ENCODE measurements around the gene PPP1R11. TPM values are rescaled to one million over a fixed set of nuclear protein-coding genes. Genes with fewer than 3 reads are reported as not detected.
"Not testable (repeated sequence)": the region's sequence is repeated elsewhere in the genome, so short reads cannot be mapped to it uniquely, and the experiment has no call there.

PPP1R11 gene
- total RNA-seq = 10 to 100 TPM; 48.5 to 53.3 TPM

GRCh38 chr6:30066577-30067459, at the start of gene PPP1R11:
TSS of gene PPP1R11 (plus strand) at chr6:30067198. CDS start at chr6:30067411, 213 bp downstream.
- Mint-ChIP-seq H3K9me3 (peaks cover 0 to 4% of the 10 kb centered on the region in 2 donors), H3K27ac (peak within 1 kb of the TSS; percentile 91 to 100), H3K36me3 (peaks cover 45 to 50% of the 10 kb centered on the region in 2 donors)
- DNase-seq (ENCODE audit: low spot score in 2 of 2) (peak; percentile 94 to 99), ATAC-seq (peak; percentile 97 to 99)

- no peak for ATAC-seq
Measured at GRCh38 chr6:30019819-30020218, 47.2 kb upstream of the PPP1R11 start.

GRCh38 chr6:30020626-30021025, 46.4 kb upstream of the PPP1R11 start:
- peak overlapping the region in 1 of 2 donors; percentile 22 for H3K27ac Mint-ChIP-seq
- H3K36me3 Mint-ChIP-seq = no peaks in the 10 kb centered on the region
- no peak for ATAC-seq
- DNase-seq (ENCODE audit: low spot score in 2 of 2) = no peak
- no peaks in the 10 kb centered on the region for H3K9me3 Mint-ChIP-seq

More at GRCh38 chr6:30019819-30020218, 47.2 kb upstream of the PPP1R11 start:
- DNase-seq (ENCODE audit: low spot score in 2 of 2) = no peak
- Mint-ChIP-seq H3K9me3 (no peaks in the 10 kb centered on the region), H3K36me3 (no peaks in the 10 kb centered on the region), H3K27ac (no peak overlapping the region)

GRCh38 chr6:30022189-30022588, 44.8 kb upstream of the PPP1R11 start:
- ATAC-seq = no peak
- Mint-ChIP-seq H3K9me3 (no peaks in the 10 kb centered on the region), H3K36me3 (no peaks in the 10 kb centered on the region), H3K27ac (no peak overlapping the region)
- no peak for DNase-seq (ENCODE audit: low spot score in 2 of 2)

GRCh38 chr6:30022712-30023111, 44.3 kb upstream of the PPP1R11 start:
- H3K27ac Mint-ChIP-seq; H3K36me3 Mint-ChIP-seq; DNase-seq (ENCODE audit: low spot score in 2 of 2); ATAC-seq; H3K9me3 Mint-ChIP-seq: not testable (repeated sequence)

- Mint-ChIP-seq H3K9me3 (no peaks in the 10 kb centered on the region), H3K36me3 (no peaks in the 10 kb centered on the region), H3K27ac (no peak overlapping the region)
- DNase-seq (ENCODE audit: low spot score in 2 of 2) (no peak), ATAC-seq (no peak)
Measured at GRCh38 chr6:30025186-30025585, 41.8 kb upstream of the PPP1R11 start.

- Mint-ChIP-seq H3K27ac (no peak overlapping the region), H3K36me3 (no peaks in the 10 kb centered on the region), H3K9me3 (no peaks in the 10 kb centered on the region)
- DNase-seq (ENCODE audit: low spot score in 2 of 2) = no peak
- ATAC-seq = no peak
Measured at GRCh38 chr6:30029588-30029987, 37.4 kb upstream of the PPP1R11 start.

GRCh38 chr6:30031381-30031780, 35.6 kb upstream of the PPP1R11 start:
- H3K9me3 Mint-ChIP-seq = no peaks in the 10 kb centered on the region
- no peaks in the 10 kb centered on the region for H3K36me3 Mint-ChIP-seq
- DNase-seq (ENCODE audit: low spot score in 2 of 2) (no peak), ATAC-seq (no peak)
- no peak overlapping the region for H3K27ac Mint-ChIP-seq

GRCh38 chr6:30033440-30033839, 33.6 kb upstream of the PPP1R11 start:
- not testable (repeated sequence) for H3K9me3 Mint-ChIP-seq; DNase-seq (ENCODE audit: low spot score in 2 of 2); H3K27ac Mint-ChIP-seq; ATAC-seq; H3K36me3 Mint-ChIP-seq

- H3K27ac Mint-ChIP-seq = no peak overlapping the region
- DNase-seq (ENCODE audit: low spot score in 2 of 2) = no peak
- no peak for ATAC-seq
- no peaks in the 10 kb centered on the region for H3K9me3 Mint-ChIP-seq
- H3K36me3 Mint-ChIP-seq = no peaks in the 10 kb centered on the region
Measured at GRCh38 chr6:30035784-30036183, 31.2 kb upstream of the PPP1R11 start.

- H3K9me3 Mint-ChIP-seq = no peaks in the 10 kb centered on the region
- peak; percentile 37 to 41 for ATAC-seq
Measured at GRCh38 chr6:30037182-30037788, 29.7 kb upstream of the PPP1R11 start.

GRCh38 chr6:30041221-30041620, 25.8 kb upstream of the PPP1R11 start:
- no peaks in the 10 kb centered on the region for H3K9me3 Mint-ChIP-seq
- ATAC-seq (no peak), DNase-seq (ENCODE audit: low spot score in 2 of 2) (no peak)
- H3K36me3 Mint-ChIP-seq = no peaks in the 10 kb centered on the region
- no peak overlapping the region for H3K27ac Mint-ChIP-seq

More at GRCh38 chr6:30037182-30037788, 29.7 kb upstream of the PPP1R11 start:
- no peaks in the 10 kb centered on the region for H3K36me3 Mint-ChIP-seq
- peak overlapping the region in 1 of 2 donors; percentile 30 for H3K27ac Mint-ChIP-seq
- no peak for DNase-seq (ENCODE audit: low spot score in 2 of 2)

GRCh38 chr6:30041821-30042220, 25.2 kb upstream of the PPP1R11 start:
- ATAC-seq = no peak
- no peak for DNase-seq (ENCODE audit: low spot score in 2 of 2)
- Mint-ChIP-seq H3K9me3 (no peaks in the 10 kb centered on the region), H3K27ac (no peak overlapping the region), H3K36me3 (no peaks in the 10 kb centered on the region)

GRCh38 chr6:30042476-30042875, 24.5 kb upstream of the PPP1R11 start:
- H3K27ac Mint-ChIP-seq = peak overlapping the region in 1 of 2 donors; percentile 38
- ATAC-seq (no peak), DNase-seq (ENCODE audit: low spot score in 2 of 2) (no peak)
- H3K9me3 Mint-ChIP-seq = no peaks in the 10 kb centered on the region
- H3K36me3 Mint-ChIP-seq = no peaks in the 10 kb centered on the region

- H3K9me3 Mint-ChIP-seq = no peaks in the 10 kb centered on the region
- no peaks in the 10 kb centered on the region for H3K36me3 Mint-ChIP-seq
- ATAC-seq = no peak
- peak overlapping the region in 1 of 2 donors; percentile 4 for H3K27ac Mint-ChIP-seq
- DNase-seq (ENCODE audit: low spot score in 2 of 2) = no peak
Measured at GRCh38 chr6:30042914-30043313, 24.1 kb upstream of the PPP1R11 start.

GRCh38 chr6:30043744-30044143, 23.3 kb upstream of the PPP1R11 start:
- H3K36me3 Mint-ChIP-seq = no peaks in the 10 kb centered on the region
- H3K9me3 Mint-ChIP-seq = no peaks in the 10 kb centered on the region
- no peak for ATAC-seq
- DNase-seq (ENCODE audit: low spot score in 2 of 2) = no peak
- peak overlapping the region in 1 of 2 donors; percentile 4 for H3K27ac Mint-ChIP-seq

- Mint-ChIP-seq H3K9me3 (no peaks in the 10 kb centered on the region), H3K27ac (peak overlapping the region in 1 of 2 donors; percentile 58), H3K36me3 (no peaks in the 10 kb centered on the region)
- ATAC-seq = no peak
- no peak for DNase-seq (ENCODE audit: low spot score in 2 of 2)
Measured at GRCh38 chr6:30044630-30045029, 22.4 kb upstream of the PPP1R11 start.

Data from activated naive CD4-positive, alpha-beta T cell treated with anti-CD3 and anti-CD28 coated beads, Interleukin-2, amount 50 U/mL, for 72 hours (primary cell).